HCT116 (cell line): ENCODE results near the gene CCBE1. TPM values are rescaled to one million over a fixed set of nuclear protein-coding genes. Genes with fewer than 3 reads are reported as not detected.

Experiments
- ATAC-seq: fragments of 200-7000 bp; cut with Tn5 transposase; 2 replicates; pipeline ENCODE4 v1.9.1; 2020; ENCODE audit warnings: mild to moderate bottlenecking, moderate library complexity
- BruUV-seq: library from RNA; stranded (reverse); fragments of 400-500 nt; replicated peaks from 2 replicates; lab custom pipeline; 2021; lab: Mats Ljungman, UMichigan
- CTCF ChIA-PET: fragments of 300-600 bp; sonication (Branson Sonifier 250); formaldehyde crosslinking; loops from one replicate; lab custom pipeline; 2021; ENCODE audit warnings: antibody characterized with exemption; lab: Charles Lee
- POLR2A ChIA-PET: fragments of 300-600, 350-600 bp; sonication (Branson Sonifier 250); formaldehyde crosslinking; loops from one replicate; lab custom pipeline; 2021; ENCODE audit warnings: antibody characterized with exemption; lab: Charles Lee
- RAD21 ChIA-PET, 2 experiments: fragments of 300-600 bp; sonication (Branson Sonifier 250); formaldehyde crosslinking; loops; one replicate each; lab custom pipeline; 2023; ENCODE audit warnings: low total read pairs in 2 of 2; ENCODE audit not compliant: uncharacterized antibody in 2 of 2, unreplicated experiment in 2 of 2, low non-redundant PET in 1 of 2; lab: Charles Lee
- DNase-seq: peaks from one replicate; pipeline ENCODE4 v3.0.0-alpha.2; 2010; ENCODE audit warnings: low read depth, low spot score
- H2AFZ ChIP-seq: fragments of 200-600 bp; shearing (Covaris generic), sonication (generic); 2 replicates; pipeline ENCODE4 v1.6.1; 2017; ENCODE audit warnings: low read depth, mixed run types, mixed read lengths, antibody characterized with exemption, low read length; ENCODE audit not compliant: poor library complexity, severe bottlenecking
- H3K27ac ChIP-seq: 2 replicates; pipeline ENCODE4 v1.5.1; 2012; ENCODE audit warnings: low read depth, low read length
- H3K27me3 ChIP-seq: fragments of 200-600 bp; sonication (generic); 2 replicates; pipeline ENCODE4 v1.6.1; 2016; ENCODE audit warnings: mixed run types, low read length, mixed read lengths; ENCODE audit not compliant: insufficient read depth
- H3K36me3 ChIP-seq, 2 experiments: fragments of 200-500 bp in 1 of 2; fragments of 200-600 bp in 1 of 2; sonication (Bioruptor generic) in 1 of 2; sonication (generic) in 1 of 2; 2 replicates each; pipeline versions ENCODE4 v1.5.1 to v1.6.1; 2014 to 2016; ENCODE audit warnings: low read length in 2 of 2, inconsistent platforms in 1 of 2, mixed read lengths in 1 of 2, mixed run types in 1 of 2; ENCODE audit not compliant: insufficient read depth in 2 of 2, control insufficient read depth in 1 of 2
- H3K4me1 ChIP-seq, 2 experiments: fragments of 200-600 bp in 1 of 2; sonication (generic) in 1 of 2; 2 replicates each; pipeline versions ENCODE4 v1.5.1 to v1.6.1; 2012 to 2017; ENCODE audit warnings: low read length in 2 of 2, inconsistent platforms in 1 of 2, mild to moderate bottlenecking in 1 of 2, mixed read lengths in 1 of 2, mixed run types in 1 of 2, moderate library complexity in 1 of 2; ENCODE audit not compliant: insufficient read depth in 2 of 2, control insufficient read depth in 1 of 2
- H3K4me2 ChIP-seq: fragments of 200-600 bp; sonication (generic); 2 replicates; pipeline ENCODE4 v1.6.1; 2017; ENCODE audit warnings: mixed run types, low read length, mixed read lengths
- H3K4me3 ChIP-seq, 2 experiments: fragments of 200-600 bp in 1 of 2; sonication (generic) in 1 of 2; replicated peaks in 1 of 2; 2 replicates each; pipeline ENCODE4 v1.5.1; 2011 to 2016; ENCODE audit warnings: low read length in 2 of 2, control low read depth in 1 of 2, low read depth in 1 of 2, mild to moderate bottlenecking in 1 of 2, mixed read lengths in 1 of 2, mixed run types in 1 of 2
- H3K79me2 ChIP-seq: fragments of 200-600 bp; sonication (generic); 2 replicates; pipeline ENCODE4 v1.6.1; 2017; ENCODE audit warnings: mild to moderate bottlenecking, mixed run types, low read length, moderate library complexity, mixed read lengths; ENCODE audit not compliant: insufficient read depth
- H3K9ac ChIP-seq: fragments of 200-600 bp; sonication (generic); 2 replicates; pipeline ENCODE4 v1.6.1; 2016; ENCODE audit warnings: low read length, mixed read lengths
- H3K9me2 ChIP-seq: fragments of 200-600 bp; sonication (generic), shearing (Covaris generic); 2 replicates; pipeline ENCODE4 v1.6.1; 2017; ENCODE audit warnings: mixed run types, mild to moderate bottlenecking, moderate library complexity; ENCODE audit not compliant: insufficient read depth
- H3K9me3 ChIP-seq, 2 experiments: fragments of 200-500 bp in 1 of 2; fragments of 200-600 bp in 1 of 2; sonication (Bioruptor generic) in 1 of 2; sonication (generic) in 1 of 2; 2 replicates each; pipeline ENCODE4 v1.6.1; 2014 to 2017; ENCODE audit warnings: low read length in 2 of 2, mixed read lengths in 2 of 2, inconsistent platforms in 1 of 2, low read depth in 1 of 2, mild to moderate bottlenecking in 1 of 2, mixed run types in 1 of 2, moderate library complexity in 1 of 2; ENCODE audit not compliant: control insufficient read depth in 1 of 2, insufficient read depth in 1 of 2
- H4K20me1 ChIP-seq: fragments of 200-600 bp; sonication (generic), shearing (Covaris generic); 2 replicates; pipeline ENCODE4 v1.6.1; 2017; ENCODE audit warnings: mixed run types, mild to moderate bottlenecking, moderate library complexity; ENCODE audit not compliant: insufficient read depth
- CBX3 ChIP-seq: IDR thresholded peaks from 2 replicates; pipeline ENCODE4 v1.6.1; 2012; ENCODE audit warnings: low read depth
- CEBPB ChIP-seq: IDR thresholded peaks from 2 replicates; pipeline ENCODE4 v1.6.1; 2012; ENCODE audit warnings: low read depth
- EGR1 ChIP-seq: IDR thresholded peaks from 2 replicates; pipeline ENCODE4 v1.6.1; 2012; ENCODE audit warnings: low read depth
- ELF1 ChIP-seq: IDR thresholded peaks from 2 replicates; pipeline ENCODE4 v1.6.1; 2012; ENCODE audit warnings: low read depth, borderline replicate concordance
- EZH2phosphoT487 ChIP-seq: fragments of 200-600 bp; IDR thresholded peaks from 2 replicates; pipeline ENCODE4 v1.6.1; 2018; ENCODE audit warnings: antibody characterized with exemption, borderline replicate concordance
- JUND ChIP-seq: IDR thresholded peaks from 2 replicates; pipeline ENCODE4 v1.6.1; 2012
- RAD21 ChIP-seq: IDR thresholded peaks from 2 replicates; pipeline ENCODE4 v1.6.1; 2012; ENCODE audit warnings: low read depth, mild to moderate bottlenecking
- SP1 ChIP-seq: IDR thresholded peaks from 2 replicates; pipeline ENCODE4 v1.6.1; 2012; ENCODE audit warnings: low read depth
- SRF ChIP-seq: IDR thresholded peaks from 2 replicates; pipeline ENCODE4 v1.6.1; 2012; ENCODE audit warnings: low read depth
- YY1 ChIP-seq: IDR thresholded peaks from 2 replicates; pipeline ENCODE4 v1.6.1; 2011; ENCODE audit warnings: low read length, low read depth, moderate library complexity, mild to moderate bottlenecking; ENCODE audit not compliant: insufficient replicate concordance; ENCODE audit errors: extremely low read depth
- ZFX ChIP-seq: fragments of 450-650 bp; IDR thresholded peaks from 2 replicates; pipeline ENCODE4 v1.6.1; 2017
- ZNF274 ChIP-seq: fragments of 200-500 bp; sonication (Bioruptor generic); IDR thresholded peaks from 2 replicates; pipeline ENCODE4 v1.6.1; 2014; ENCODE audit warnings: mild to moderate bottlenecking, low read depth, low read length, inconsistent platforms
- intact Hi-C: fragments of 100-400 bp; cut with micrococcal nuclease; formaldehyde crosslinking; loops from 2 replicates; pipeline ENCODE4 v1.10.0; 2022
- total RNA-seq: library from RNA; stranded (reverse); gene quantifications from one replicate; pipeline ENCODE4 v1.2.1, GENCODE V29; 2021; ENCODE audit not compliant: unreplicated experiment
- TF ChIP-seq, protein P1 (sequence below), 3 experiments: fragments of 200-600 bp in 1 of 3; sonication (generic) in 1 of 3; IDR thresholded peaks in 2 of 3; conservative IDR thresholded peaks in 1 of 3; 2 replicates each; pipeline ENCODE4 v1.5.1; 2012 to 2017; ENCODE audit warnings: low read depth in 2 of 3, low read length in 2 of 3, antibody characterized with exemption in 1 of 3, borderline replicate concordance in 1 of 3, control low read depth in 1 of 3, mild to moderate bottlenecking in 1 of 3, mixed read lengths in 1 of 3, mixed run types in 1 of 3, moderate library complexity in 1 of 3; ENCODE audit not compliant: insufficient read depth in 1 of 3
- TF ChIP-seq, protein P2 (sequence below): IDR thresholded peaks from 2 replicates; pipeline ENCODE4 v1.6.1; 2012
- TF ChIP-seq, protein P3 (sequence below): IDR thresholded peaks from 2 replicates; pipeline ENCODE4 v1.6.1; 2012
- TF ChIP-seq, protein P4 (sequence below): IDR thresholded peaks from 2 replicates; pipeline ENCODE4 v1.6.1; 2011; ENCODE audit warnings: mild to moderate bottlenecking, low read length, moderate library complexity; ENCODE audit not compliant: insufficient replicate concordance; ENCODE audit errors: extremely low read depth

CCBE1 gene
- total RNA-seq, 1 experiment from 2014 or later: 0.84 TPM

DNA sequence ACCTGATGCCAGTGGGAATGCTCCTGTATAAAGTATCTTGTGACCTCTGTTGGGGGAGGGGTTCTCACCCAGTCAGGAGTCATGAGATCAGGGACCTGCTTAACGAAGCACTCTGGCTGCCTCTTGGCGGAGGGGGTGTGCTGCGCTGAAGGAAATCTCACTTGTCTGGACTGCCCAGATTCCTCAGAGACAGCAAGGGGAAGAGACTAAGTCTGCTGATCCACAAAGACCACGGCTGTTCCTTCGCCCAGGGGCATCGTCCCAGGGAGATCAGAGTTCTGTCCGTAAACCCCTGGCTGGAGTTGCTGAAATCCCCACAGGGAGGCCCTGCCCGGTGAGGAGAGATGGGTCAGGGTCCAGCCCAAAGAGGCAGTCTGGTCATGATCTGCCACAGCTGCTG, 168.4 kb downstream of the CCBE1 start:
- no TSS peak for BruUV-seq
- intact Hi-C loops: no loop called here
- Histone ChIP-seq H3K4me3 (no peak overlapping the region), H3K9ac (no peak overlapping the region), H2AFZ (no peak overlapping the region), H3K27me3 (peaks cover 19% of the 10 kb centered on the region), H3K4me2 (no peak overlapping the region), H3K9me2 (no peaks in the 10 kb centered on the region), H3K9me3 (no peaks in the 10 kb centered on the region), H3K4me1 (no peaks in the 10 kb centered on the region), H3K27ac (no peak overlapping the region), H3K36me3 (no peaks in the 10 kb centered on the region), H3K79me2 (no peaks in the 10 kb centered on the region), H4K20me1 (no peaks in the 10 kb centered on the region)
- ChIA-PET RAD21 (no interaction called here), POLR2A (no interaction called here), CTCF (no interaction called here)
- DNase-seq (no peak), ATAC-seq (no peak)
- TF ChIP-seq RAD21: no peak
- no peak for TF ChIP-seq ELF1
- TF ChIP-seq, protein P1, sequence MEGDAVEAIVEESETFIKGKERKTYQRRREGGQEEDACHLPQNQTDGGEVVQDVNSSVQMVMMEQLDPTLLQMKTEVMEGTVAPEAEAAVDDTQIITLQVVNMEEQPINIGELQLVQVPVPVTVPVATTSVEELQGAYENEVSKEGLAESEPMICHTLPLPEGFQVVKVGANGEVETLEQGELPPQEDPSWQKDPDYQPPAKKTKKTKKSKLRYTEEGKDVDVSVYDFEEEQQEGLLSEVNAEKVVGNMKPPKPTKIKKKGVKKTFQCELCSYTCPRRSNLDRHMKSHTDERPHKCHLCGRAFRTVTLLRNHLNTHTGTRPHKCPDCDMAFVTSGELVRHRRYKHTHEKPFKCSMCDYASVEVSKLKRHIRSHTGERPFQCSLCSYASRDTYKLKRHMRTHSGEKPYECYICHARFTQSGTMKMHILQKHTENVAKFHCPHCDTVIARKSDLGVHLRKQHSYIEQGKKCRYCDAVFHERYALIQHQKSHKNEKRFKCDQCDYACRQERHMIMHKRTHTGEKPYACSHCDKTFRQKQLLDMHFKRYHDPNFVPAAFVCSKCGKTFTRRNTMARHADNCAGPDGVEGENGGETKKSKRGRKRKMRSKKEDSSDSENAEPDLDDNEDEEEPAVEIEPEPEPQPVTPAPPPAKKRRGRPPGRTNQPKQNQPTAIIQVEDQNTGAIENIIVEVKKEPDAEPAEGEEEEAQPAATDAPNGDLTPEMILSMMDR (IDR thresholded peaks at IDR 0.05 in 2 of 3, conservative IDR thresholded peaks at IDR 0.05 in 1 of 3; ENCODE audit: borderline replicate concordance in 1 of 3, insufficient read depth in 1 of 3, low read depth in 2 of 3, low read length in 2 of 3): no peak
- no peak for TF ChIP-seq SP1
- TF ChIP-seq, protein P2, sequence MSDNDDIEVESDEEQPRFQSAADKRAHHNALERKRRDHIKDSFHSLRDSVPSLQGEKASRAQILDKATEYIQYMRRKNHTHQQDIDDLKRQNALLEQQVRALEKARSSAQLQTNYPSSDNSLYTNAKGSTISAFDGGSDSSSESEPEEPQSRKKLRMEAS: no peak
- TF ChIP-seq EZH2phosphoT487: no peak
- no peak for TF ChIP-seq ZFX
- no peak for TF ChIP-seq CBX3
- TF ChIP-seq EGR1: no peak
- no peak for TF ChIP-seq JUND
- TF ChIP-seq, protein P3, sequence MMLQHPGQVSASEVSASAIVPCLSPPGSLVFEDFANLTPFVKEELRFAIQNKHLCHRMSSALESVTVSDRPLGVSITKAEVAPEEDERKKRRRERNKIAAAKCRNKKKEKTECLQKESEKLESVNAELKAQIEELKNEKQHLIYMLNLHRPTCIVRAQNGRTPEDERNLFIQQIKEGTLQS: no peak
- TF ChIP-seq YY1: no peak
- TF ChIP-seq ZNF274: no peak
- TF ChIP-seq, protein P4, sequence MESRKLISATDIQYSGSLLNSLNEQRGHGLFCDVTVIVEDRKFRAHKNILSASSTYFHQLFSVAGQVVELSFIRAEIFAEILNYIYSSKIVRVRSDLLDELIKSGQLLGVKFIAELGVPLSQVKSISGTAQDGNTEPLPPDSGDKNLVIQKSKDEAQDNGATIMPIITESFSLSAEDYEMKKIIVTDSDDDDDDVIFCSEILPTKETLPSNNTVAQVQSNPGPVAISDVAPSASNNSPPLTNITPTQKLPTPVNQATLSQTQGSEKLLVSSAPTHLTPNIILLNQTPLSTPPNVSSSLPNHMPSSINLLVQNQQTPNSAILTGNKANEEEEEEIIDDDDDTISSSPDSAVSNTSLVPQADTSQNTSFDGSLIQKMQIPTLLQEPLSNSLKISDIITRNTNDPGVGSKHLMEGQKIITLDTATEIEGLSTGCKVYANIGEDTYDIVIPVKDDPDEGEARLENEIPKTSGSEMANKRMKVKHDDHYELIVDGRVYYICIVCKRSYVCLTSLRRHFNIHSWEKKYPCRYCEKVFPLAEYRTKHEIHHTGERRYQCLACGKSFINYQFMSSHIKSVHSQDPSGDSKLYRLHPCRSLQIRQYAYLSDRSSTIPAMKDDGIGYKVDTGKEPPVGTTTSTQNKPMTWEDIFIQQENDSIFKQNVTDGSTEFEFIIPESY: no peak
- TF ChIP-seq SRF: no peak
- no peak for TF ChIP-seq CEBPB
